HG02798 (cell line): ENCODE measurements around the gene GPC5.

Experiments
- ATAC-seq: cut with Tn5 transposase; IDR thresholded peaks from one replicate; pipeline ENCODE4 v1.9.1; 2021; ENCODE audit warnings: mild to moderate bottlenecking; ENCODE audit not compliant: unreplicated experiment, poor library complexity

GPC5 gene

GRCh38 chr13:91450913-91451312 is 52.5 kb downstream of the GPC5 start:
- ATAC-seq, result no peak

- ATAC-seq, result no peak
Measured at GRCh38 chr13:91454666-91455065, 56.2 kb downstream of the GPC5 start.

GRCh38 chr13:91456837-91457236 is 58.4 kb downstream of the GPC5 start:
- no peak for ATAC-seq

GRCh38 chr13:91459485-91459884 is 61.1 kb downstream of the GPC5 start:
- ATAC-seq, result no peak

- no peak for ATAC-seq
Measured at GRCh38 chr13:91464336-91464735, 65.9 kb downstream of the GPC5 start.

GRCh38 chr13:91467236-91467635 is 68.8 kb downstream of the GPC5 start:
- no peak for ATAC-seq

- no peak for ATAC-seq
Measured at GRCh38 chr13:91468301-91468700, 69.9 kb downstream of the GPC5 start.

GRCh38 chr13:91470084-91470621 is 71.7 kb downstream of the GPC5 start:
- no peak for ATAC-seq

- ATAC-seq, result no peak
Measured at GRCh38 chr13:91470681-91471080, 72.3 kb downstream of the GPC5 start.

- no peak for ATAC-seq
Measured at GRCh38 chr13:91482427-91482826, 84.0 kb downstream of the GPC5 start.

GRCh38 chr13:91491980-91492379 is 93.6 kb downstream of the GPC5 start:
- ATAC-seq, result no peak

- ATAC-seq, result no peak
Measured at GRCh38 chr13:91493442-91493841, 95.0 kb downstream of the GPC5 start.

- ATAC-seq, result no peak
Measured at GRCh38 chr13:91498298-91498697, 99.9 kb downstream of the GPC5 start.

GRCh38 chr13:91504216-91504615 is 105.8 kb downstream of the GPC5 start:
- ATAC-seq, result no peak

GRCh38 chr13:91506759-91507158 is 108.3 kb downstream of the GPC5 start:
- no peak for ATAC-seq

- no peak for ATAC-seq
Measured at GRCh38 chr13:91510058-91510457, 111.6 kb downstream of the GPC5 start.

GRCh38 chr13:91513790-91514189 is 115.4 kb downstream of the GPC5 start:
- ATAC-seq, result no peak

- no peak for ATAC-seq
Measured at GRCh38 chr13:91516799-91517198, 118.4 kb downstream of the GPC5 start.

- ATAC-seq, result no peak
Measured at GRCh38 chr13:91520952-91521351, 122.5 kb downstream of the GPC5 start.

- ATAC-seq, result no peak
Measured at GRCh38 chr13:91523116-91523515, 124.7 kb downstream of the GPC5 start.

- ATAC-seq, result no peak
Measured at GRCh38 chr13:91526543-91527033, 128.2 kb downstream of the GPC5 start.

- ATAC-seq, result no peak
Measured at GRCh38 chr13:91529739-91530482, 131.5 kb downstream of the GPC5 start.
